ENCODE results near the gene GALNT9.
"Not testable (repeated sequence)": the region's sequence is repeated elsewhere in the genome, so short reads cannot be mapped to it uniquely, and the experiment has no call there.

GALNT9 gene

DNA sequence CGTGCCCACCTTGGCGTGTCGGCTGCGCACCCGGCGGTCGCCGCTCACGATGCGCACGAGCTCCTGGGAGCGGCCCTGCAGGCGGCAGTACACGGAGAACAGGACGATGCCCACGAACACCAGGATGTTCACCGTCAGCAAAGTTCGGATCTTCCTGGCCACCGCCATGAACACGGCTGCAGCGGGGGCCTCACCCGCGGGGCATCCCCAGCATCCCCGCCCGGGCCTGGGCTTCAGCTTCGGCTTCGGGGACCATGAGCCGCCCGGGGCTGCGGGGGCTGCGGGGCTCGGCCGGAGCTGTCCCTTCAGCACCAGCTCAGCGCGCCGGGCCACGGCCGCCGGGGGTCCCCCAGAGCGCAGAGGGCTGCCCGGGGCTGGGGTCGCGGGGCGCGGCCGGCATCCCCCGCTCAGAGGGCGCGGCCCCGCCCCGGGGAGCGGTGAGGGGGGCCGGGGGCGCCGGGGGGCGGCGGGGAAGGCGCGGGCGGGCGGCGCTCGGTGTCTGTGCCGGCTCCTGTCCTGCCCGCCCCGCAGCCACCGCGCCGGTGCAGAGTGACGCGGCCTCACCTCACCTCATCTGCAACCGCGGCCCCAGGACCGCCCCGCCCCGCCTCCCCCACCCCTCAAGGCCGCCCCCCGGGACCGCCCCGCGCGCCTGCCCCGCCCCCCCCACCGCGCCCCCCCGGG is at the start of gene GALNT9:
Gene GALNT9, minus strand, starts transcription at position 554 of the 684 bp plus-strand sequence. Its CDS starts 386 bp downstream, at position 168.
- no peak for DNase-seq (ENCODE audit: low read depth in 2 of 2)

DNA sequence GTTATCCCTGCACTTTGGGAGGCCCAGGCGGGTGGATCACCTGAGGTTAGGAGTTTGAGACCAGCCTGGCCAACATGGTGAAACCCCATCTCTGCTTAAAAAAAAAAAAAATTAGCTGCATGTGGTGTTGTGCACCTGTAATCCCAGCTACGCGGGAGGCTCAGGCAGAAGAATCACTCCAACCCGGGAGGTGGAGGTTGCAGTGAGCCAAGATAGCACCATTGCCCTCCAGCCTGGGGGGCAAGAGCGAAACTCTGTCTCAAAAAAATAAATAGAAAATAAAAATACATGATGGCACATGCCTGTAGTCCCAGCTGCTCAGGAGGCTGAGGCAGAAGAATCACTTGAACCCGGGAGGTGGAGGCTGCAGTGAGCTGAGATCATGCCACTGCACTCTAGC is 49.7 kb upstream of the GALNT9 start:
- not testable (repeated sequence) for DNase-seq (ENCODE audit: low read depth in 2 of 2)

DNA sequence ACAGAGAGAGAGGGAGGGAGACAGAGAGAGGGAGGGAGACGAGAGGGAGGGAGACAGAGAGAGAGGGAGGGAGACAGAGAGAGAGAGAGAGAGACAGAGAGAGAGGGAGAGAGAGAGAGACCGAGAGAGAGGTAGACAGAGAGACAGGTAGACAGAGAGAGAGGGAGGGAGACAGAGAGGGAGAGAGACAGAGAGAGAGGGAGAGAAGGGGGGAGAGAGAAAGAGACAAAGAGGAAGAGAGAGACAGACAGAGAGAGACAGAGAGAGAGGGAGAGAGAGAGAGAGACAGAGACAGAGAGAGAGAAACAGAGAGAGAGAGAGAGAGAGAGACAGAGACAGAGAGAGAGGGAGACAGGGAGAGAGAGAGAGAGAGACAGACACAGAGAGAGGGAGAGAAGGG is 47.8 kb upstream of the GALNT9 start:
- DNase-seq (ENCODE audit: low read depth in 2 of 2): no peak

DNA sequence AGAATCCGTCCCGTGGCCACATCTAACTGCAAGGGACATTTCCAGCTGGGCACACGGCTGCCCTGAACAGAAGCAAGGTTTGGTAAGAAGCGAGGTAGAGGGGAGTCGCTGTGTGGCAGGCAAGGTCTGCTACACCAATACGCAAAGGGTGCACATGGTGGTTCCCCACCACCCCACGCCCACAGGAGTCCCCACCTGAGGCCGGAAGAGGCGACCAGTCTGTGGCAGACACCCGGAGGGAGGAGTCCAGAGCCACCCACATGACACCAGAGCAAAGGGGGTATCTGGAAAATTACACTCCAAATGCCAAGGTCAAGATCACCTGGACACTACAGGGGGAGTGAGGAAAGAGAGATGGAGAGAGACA is 47.1 kb upstream of the GALNT9 start:
- no peak for DNase-seq (ENCODE audit: low read depth in 2 of 2)

DNA sequence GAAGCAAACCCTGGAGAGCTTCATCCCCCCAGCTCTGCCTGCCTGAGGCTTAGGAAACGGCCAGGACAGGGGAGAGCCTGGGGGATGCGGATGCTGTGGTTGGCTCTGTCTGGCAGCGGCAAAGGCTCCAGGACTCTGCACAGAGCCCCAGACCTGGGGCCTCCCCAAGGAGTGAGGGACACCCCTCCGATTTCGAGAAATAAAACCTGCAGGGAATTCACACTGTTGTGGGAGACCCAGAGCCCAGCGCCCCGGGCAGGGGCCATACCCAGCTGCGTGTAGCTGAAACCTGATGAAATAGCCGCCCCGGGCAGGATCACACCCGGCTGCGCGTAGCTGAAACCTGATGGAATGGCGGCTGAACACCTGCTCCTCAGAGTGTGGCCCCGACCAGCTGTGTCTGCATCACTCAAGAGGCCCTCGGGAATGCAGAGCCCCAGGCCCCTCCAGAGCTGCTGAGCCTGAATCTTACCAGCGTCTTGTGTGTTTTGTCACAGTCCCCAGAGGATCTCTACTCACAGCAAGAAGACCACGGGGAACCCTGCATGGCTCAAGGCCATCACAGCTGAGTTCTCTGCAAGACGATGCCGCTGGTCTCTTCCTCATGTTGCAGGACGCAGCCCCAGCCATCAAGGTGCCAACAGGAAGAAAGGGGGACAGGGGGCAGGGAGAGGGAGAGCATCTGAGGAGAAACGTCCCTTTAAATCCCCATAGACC is 46.5 kb upstream of the GALNT9 start:
- DNase-seq (ENCODE audit: low read depth in 2 of 2): no peak

DNA sequence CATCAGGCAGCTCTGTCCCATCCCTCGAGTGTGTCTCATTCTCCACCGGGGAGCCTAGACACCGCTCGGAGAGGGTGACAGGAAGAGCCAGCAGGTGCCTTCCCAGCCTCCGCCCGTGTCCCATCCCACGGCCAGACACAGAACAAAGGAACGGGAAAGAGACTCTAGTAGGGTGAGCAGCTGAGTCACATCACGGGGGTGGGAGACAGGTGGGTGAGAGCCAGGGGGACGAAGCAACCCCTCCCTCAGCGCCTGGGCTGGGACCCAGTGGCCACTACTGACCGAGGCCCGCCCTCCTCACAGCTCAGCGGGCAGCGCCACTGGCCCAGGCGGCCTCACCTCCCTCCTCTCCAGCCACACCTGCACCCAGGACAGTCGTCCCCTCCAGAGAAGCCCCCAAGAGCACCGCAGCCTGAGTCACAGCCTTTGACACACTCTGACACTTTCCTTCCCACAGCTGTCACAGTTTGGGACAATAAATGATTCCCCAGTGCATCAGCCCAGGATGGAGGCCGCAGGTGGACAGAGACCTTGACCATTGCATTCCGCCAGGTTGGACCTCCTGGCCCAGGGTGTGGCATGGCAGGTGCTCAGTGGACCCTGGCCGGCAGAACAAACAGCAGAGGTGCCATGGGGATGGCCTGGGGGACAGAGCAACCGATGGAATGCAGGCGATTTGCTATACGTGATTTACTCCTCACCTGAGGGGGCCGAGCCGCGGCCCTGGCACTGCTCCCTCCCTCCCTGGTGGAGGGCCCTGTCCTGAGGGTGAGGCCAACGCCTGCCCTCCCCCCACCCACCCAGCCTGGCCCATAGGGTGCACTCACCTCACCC is 45.4 kb upstream of the GALNT9 start:
- no peak for DNase-seq (ENCODE audit: low read depth in 2 of 2)

DNA sequence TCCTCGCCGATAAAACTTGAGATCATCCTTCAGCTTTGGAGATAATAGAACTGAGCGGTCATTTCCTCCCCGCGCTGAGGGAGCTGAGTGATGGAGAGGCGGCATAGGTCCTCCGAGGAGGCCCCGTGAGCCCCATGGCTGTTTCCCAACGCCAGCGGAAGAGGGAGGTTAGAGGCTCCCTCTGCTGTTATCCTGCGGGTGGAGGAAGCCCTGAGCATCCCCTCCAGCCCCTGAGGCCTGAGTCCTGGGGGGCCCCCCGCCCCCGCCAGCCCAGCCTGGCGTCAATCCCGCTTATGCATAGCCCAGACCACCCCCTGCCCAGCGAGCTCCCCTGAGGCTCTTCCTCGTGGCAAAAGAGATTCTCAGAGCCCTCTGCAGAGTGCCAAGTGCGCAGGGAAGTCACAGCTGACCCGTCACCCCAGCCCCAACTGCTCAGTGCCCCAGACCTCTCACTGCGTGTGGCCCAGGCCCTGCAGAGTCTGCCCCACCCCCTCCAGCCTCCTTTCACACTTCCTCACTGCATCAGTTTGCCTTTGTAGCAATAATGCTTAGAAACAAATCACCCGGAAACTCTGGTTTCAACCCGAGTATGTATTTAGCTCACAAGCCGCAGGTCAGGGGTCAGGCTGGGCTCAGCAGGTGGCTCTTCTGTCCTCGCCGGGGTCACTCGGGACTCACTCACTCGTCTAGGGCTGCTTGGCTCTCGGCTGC is 44.7 kb upstream of the GALNT9 start:
- no peak for DNase-seq (ENCODE audit: low read depth in 2 of 2)

DNA sequence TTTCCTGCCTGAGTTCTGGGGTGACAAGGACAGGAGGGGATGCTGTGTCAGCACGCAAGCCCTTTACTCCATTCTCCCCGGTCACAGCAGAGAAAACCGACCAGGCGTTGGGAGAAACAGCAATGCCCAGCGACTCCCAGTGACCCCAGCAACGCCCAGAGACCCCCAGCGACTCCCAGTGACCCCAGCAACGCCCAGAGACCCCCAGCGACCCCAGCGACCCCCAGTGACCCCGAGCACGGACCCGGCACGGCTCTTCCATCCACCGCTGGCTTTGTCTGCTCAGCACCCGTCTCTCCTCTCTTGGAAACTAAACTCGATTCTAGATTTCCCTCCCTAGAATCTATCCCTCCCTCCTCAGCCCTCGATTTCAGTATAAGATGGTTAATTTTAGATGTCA is 38.5 kb upstream of the GALNT9 start:
- DNase-seq (ENCODE audit: low read depth in 2 of 2): no peak

DNA sequence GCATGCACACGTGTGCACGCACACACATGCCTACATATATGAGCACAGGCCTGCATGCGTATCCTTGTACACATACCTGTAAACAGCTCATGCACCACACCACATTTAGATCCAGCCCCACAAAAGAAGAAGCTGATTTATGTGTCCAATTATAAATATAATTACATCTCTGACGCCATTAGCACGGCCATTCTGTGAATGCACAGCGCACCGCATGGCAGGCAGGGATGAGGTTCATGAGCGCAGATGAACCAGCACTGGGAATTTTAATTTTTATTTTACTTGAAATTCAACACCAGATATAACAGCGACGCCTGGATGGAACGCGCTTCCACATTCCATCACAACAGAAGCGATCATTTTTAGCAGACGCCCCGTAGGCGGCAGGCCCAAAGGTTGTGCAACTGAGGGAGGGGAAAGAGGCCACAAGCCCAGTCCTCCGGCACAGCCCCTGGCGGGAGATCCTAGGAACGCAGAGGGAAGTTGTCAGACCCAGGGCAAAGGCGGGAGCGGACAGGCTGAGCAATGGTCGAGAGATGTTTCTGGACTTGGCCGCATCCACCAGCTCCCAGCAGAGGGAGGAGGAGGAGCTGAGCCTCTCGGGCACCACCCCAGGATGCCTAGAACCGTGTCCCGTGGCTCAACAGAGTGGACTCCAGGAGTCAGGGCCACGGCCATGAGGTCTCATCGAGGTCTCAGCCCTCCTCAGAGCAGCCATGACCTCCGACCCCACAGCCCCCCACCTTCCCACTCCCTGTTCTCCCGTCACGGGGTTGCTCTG is 37.9 kb upstream of the GALNT9 start:
- DNase-seq (ENCODE audit: low read depth in 2 of 2): no peak

DNA sequence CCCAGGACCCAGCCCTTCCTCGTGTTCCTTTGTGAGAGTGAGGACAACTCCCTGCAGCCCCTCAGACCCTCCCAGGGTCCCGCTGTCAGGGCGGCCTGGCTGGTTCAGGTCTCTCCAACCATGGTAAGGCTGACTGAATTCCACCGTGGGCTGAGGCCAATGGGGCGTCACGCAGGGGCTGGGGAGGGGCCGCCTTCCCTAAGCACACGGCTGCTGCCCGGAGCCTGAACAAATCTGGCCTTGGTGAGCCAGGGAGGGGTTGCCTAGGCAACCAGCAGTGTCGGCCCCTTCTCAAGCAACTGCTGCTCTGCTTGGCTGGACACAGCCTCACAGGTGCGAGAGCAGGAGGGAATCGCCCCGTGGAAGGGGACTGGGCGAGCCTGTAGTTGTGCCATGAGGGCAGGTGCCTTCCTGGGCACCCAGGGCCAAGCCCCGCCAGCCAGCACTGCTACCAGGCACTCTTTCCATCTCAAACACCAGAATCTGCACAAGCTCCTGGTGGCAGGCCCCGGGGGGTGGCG is 37.0 kb upstream of the GALNT9 start:
- DNase-seq (ENCODE audit: low read depth in 2 of 2): no peak

DNA sequence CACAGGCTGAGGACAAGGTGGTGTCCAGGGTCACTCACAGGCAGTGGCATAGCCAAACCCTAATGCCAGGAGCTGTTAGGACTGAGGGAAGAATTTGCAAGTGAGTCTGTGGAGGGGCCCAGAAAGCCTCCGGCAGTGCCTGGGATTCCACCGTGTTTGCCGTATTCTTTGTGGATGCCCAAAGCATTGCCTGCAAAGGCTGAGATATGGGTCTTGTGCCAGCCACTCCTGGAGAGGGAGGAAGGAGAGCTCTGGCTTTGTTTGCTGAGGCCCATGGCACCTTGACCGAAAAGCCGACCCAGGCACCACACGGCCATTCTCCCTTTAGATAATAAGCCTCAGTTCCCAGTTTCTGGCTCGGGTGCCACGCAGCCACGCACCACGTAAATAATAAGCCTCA is 35.8 kb upstream of the GALNT9 start:
- DNase-seq (ENCODE audit: low read depth in 2 of 2): no peak

DNA sequence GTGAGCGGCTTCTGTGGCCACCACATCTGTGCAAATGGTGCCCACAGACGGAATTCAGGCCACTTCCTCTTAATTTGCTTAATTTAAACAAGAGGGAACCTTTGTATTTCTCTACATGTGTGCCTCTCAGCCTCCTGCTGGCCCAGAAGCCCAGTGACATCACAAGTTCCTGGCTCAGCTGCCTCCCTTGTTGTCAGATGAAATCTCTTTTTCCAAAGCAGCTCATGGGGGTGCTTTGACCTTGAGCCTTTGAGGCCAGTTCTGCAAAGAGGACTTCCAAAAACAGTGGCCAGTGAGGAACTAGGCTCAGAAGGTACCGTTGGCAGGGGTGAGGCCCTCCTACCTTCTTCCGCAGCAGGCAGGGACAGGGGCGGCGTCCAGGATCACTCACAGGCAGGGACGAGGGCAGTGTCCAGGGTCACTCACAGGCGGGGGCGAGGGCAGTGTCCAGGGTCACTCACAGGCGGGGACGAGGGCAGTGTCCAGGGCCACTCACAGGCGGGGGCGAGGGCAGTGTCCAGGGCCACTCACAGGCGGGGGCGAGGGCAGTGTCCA is 35.0 kb upstream of the GALNT9 start:
- DNase-seq (ENCODE audit: low read depth in 2 of 2): no peak

DNA sequence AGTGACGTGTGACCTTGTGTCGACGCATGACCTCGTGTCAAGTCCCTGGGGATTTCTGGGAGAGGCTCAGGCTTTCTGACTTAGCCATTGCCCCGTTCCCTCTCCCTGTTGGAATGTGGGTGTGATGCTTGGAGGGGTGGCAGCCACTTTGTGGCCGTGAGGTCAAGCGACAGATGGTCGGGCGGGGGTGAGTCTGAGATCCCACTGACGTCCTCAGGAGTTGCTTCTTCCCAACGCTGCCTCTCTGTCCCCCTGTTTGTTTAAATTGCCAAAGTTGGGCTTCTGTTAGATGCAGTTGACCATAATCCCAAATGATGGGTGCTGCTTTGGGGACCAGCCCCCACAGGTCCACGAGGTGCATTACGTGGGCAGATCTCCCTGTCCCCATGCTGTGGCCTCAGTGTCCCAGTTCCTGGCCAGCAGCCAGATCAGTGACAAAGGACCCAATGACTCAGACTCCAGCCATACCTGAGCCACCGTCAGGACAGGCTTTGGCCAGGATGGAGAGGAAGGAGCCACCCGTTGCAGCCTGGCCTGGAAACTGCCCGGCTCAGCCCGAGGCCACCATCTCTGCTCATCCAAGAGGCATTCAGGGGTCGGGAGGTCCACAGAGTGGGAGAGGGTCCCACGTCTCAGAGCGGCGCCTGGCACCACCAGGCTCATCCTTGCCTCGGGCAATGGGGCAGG is 34.4 kb upstream of the GALNT9 start:
- DNase-seq (ENCODE audit: low read depth in 2 of 2): no peak

DNA sequence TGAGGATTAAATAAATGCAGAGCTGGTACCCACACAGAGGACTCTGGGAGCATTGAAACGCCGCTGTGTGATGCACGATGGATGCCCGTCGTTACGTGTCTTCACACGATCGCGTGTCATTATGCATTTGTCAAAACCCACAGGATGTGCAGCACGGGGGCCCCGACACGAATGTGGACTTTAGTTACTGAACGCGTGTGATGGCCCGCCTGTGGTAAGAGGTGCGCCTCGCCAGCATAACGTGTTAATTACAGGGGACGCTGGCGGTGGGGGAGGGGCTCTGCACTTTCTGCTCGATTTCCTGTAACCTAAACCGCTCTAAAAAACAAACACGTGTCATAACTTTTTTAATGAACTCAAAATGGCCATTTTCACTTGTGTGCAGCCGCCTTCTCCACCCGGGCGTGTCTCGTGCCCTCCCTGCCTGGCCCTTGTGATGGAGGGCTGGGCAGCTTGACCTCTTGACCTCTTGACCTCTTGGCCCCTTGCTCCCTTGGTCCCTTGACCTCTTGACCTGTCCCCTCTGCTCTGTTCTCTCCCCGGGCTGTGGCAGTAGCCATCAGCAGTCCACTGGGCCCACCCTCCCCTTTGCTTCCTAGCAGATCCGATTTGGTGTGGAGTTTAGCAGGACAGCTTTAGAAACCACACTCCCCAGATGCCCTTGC is 33.7 kb upstream of the GALNT9 start:
- DNase-seq (ENCODE audit: low read depth in 2 of 2): no peak

DNA sequence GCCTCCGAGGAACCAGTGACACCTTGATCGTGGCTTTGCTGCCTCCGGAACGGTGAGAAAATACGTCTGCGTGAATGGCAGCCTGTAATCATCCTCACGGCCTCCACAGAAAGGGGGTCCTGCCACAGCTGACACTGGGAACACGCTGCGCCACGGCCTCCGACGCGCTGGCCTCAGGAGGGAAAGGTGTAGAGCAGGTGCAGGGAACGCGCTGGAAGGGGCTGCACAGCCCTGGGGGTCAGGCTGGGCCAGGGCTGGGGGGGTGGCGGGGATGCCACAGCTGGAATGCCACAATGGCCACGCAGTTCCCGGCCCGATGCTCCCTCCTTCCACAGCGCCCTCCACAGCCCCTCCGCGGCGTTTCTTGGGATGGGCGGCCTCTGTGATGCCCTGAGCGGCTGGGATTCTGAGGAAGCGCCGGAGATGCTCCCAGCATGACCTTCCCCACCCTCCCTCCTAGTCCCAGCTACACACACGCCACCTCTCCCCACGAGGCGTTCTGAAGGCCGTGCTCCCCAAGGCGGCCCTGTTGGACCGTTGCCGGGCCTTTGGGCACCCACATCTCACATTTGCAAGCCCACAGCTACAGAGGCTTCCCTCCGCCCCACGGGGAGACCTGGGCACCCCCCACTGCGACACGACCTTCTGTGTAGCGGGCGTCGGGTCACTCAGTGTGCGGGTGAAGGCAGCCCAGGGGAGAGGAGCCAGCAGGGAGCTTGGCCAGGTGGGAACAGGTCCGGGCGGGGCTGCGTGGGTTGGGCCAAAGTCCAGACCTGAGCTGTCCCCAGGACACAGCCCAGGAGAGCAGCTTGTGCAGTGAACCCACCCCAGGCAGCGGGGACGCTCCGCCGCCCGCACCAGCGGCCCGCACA is 31.8 kb upstream of the GALNT9 start:
- DNase-seq (ENCODE audit: low read depth in 2 of 2): no peak

DNA sequence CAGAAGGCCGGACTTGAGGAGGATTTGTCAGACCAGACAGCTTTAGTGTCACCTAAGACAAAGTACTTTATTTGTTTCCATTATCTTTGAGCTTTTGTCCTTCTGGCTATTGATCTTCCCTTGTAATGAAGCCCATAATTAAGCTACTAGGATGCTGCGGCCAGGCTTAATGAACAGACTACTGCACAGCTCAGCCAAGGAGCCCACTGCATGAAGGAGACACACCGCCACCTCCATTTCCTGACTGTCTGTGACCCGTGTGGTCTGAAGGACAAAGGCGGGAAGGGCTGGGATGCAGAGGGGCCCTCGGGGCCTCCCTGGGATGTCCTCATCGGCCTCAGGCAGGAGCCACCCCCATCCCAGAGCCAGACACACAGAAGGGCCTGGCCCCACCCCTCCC is 31.0 kb upstream of the GALNT9 start:
- no peak for DNase-seq (ENCODE audit: low read depth in 2 of 2)

DNA sequence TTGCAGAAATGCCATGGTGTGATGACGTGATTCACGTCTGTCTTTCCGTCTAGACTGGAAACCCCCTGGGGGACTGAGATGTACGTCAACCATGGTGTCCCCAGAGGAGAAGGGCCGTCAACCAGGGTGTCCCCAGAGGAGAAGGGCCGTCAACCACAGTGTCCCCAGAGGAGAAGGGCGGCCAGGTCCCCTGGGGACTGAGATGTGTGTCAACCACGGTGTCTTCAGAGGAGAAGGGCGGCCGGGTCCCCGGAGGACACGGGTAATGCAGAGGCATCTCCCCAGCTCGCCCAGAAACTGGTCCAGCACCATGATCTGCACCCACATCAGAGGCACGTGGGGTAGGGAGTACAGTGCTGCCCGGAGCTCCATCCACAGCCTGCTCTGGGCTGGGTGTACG is 30.6 kb upstream of the GALNT9 start:
- DNase-seq (ENCODE audit: low read depth in 2 of 2): no peak

DNA sequence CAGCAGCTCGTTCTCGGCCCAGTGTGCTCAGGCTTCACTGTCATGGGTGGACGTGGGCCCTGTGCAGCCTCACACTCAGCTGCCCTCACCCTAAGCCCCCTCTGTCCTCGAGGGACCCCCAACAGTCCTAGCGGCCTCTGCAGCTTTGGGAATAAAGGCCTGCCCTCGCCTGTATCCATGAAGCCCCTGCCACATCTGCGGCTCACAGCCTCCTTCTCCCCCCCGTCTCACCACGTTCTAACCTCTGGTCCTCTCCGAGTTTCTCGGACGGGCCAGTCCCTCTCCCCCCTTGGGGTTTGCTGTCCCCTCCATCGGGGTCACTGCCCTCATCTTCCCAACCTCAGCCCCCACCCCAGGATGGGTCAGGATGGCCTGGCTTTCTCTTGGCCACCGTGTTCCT is 30.2 kb upstream of the GALNT9 start:
- no peak for DNase-seq (ENCODE audit: low read depth in 2 of 2)

All from stimulated activated CD8-positive, alpha-beta memory T cell treated with anti-CD3 and anti-CD28 coated beads, Interleukin-7, amount 100 ng/mL, for 4 hours (primary cell).